Medulla oblongata (tissue), 1 donor: ENCODE results near the gene TOMM20.
A peak's percentile ranks its signal among the peaks of the same experiment; 100 is the strongest.

Experiments
- DNase-seq: peaks from one replicate; pipeline ENCODE4 v3.0.0-alpha.2; 2015; ENCODE audit errors: extremely low spot score

The TOMM20 gene

GRCh38 chr1:235067396-235068157, 61.1 kb downstream of the TOMM20 start:
- DNase-seq = peak; percentile 79

- peak; percentile 52 for DNase-seq
Observed at GRCh38 chr1:235063068-235063765, 65.4 kb downstream of the TOMM20 start.

DNA sequence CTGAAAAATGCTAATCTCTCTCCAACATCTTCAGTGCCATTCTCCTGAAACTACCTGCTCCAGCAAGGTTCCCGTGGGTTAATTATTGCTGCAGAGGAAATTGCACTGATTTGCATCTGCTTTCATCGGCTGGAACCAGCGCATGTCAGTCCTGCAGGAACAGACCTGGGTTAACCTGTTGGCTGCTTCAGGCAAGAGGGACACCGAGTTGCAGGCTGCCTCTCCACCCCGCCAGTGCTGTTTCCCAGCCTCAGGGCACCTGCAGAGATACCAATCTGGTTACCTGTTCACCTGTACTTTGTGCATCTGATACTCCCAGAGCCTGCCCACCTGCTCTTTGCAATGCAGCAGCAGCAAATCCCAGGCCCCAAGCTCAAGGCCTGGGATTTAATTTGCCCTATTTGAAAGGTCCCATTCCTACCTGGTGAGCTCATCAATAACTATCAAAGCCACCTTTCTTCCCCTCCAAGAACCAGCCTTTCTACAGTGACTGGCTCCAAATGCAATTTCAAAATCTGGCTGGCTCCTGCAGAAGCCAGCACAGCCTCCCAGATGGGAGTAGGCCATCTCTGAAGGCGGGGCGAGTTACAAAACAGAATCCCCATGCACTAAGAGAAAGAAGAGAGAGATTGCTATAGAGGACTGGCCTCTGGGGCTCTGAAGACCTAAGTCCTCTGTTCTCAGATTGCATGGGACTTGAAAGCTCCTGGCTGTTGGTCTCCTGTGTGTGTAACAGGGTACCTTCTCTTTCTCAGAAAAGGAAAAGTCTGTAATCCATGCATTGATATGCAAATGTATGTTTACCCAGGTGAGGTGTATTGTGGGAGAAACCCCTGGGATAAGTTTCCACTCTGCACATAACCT, 67.8 kb downstream of the TOMM20 start:
- DNase-seq = no peak
